Rectal smooth muscle tissue (tissue), 1 donor: Measurements from ENCODE around the gene TNRC6B.

ENCODE experiments used
- H3K27ac ChIP-seq: one replicate; pipeline ENCODE4 v1.7.0; 2013; ENCODE audit warnings: low read depth, low read length, inconsistent platforms
- H3K27me3 ChIP-seq: one replicate; pipeline ENCODE4 v1.7.0; 2013; ENCODE audit warnings: low read length; ENCODE audit not compliant: control insufficient read depth, insufficient read depth
- H3K36me3 ChIP-seq: one replicate; pipeline ENCODE4 v1.7.0; 2013; ENCODE audit warnings: low read length; ENCODE audit not compliant: control insufficient read depth, insufficient read depth
- H3K4me1 ChIP-seq: one replicate; pipeline ENCODE4 v1.7.0; 2013; ENCODE audit warnings: low read length; ENCODE audit not compliant: control insufficient read depth, insufficient read depth
- H3K4me3 ChIP-seq: one replicate; pipeline ENCODE4 v1.7.0; 2013; ENCODE audit warnings: low read length
- H3K9ac ChIP-seq: one replicate; pipeline ENCODE4 v1.7.0; 2013; ENCODE audit warnings: low read length

TNRC6B gene

GRCh38 chr22:40204321-40205116 is 26.8 kb downstream of the TNRC6B start:
- H3K27me3 ChIP-seq: no peaks in the 10 kb centered on the region
- H3K9ac ChIP-seq: no peak overlapping the region
- peak overlapping the region; percentile 56 for H3K27ac ChIP-seq
- H3K4me3 ChIP-seq: no peak overlapping the region
- no peaks in the 10 kb centered on the region for H3K36me3 ChIP-seq
- H3K4me1 ChIP-seq: peaks cover 39% of the 10 kb centered on the region

- Histone ChIP-seq H3K27me3 (no peaks in the 10 kb centered on the region), H3K4me3 (no peak overlapping the region), H3K9ac (no peak overlapping the region), H3K4me1 (peaks cover 39% of the 10 kb centered on the region), H3K27ac (no peak overlapping the region), H3K36me3 (no peaks in the 10 kb centered on the region)
Observed at GRCh38 chr22:40206561-40206960, 28.8 kb downstream of the TNRC6B start.

- H3K4me1 ChIP-seq: peaks cover 11% of the 10 kb centered on the region
- no peaks in the 10 kb centered on the region for H3K36me3 ChIP-seq
- no peak overlapping the region for H3K4me3 ChIP-seq
- no peak overlapping the region for H3K27ac ChIP-seq
- H3K27me3 ChIP-seq: no peaks in the 10 kb centered on the region
- no peak overlapping the region for H3K9ac ChIP-seq
Observed at GRCh38 chr22:40210818-40211217, 33.1 kb downstream of the TNRC6B start.

GRCh38 chr22:40211476-40212054 is 33.8 kb downstream of the TNRC6B start:
- no peaks in the 10 kb centered on the region for H3K27me3 ChIP-seq
- no peak overlapping the region for H3K27ac ChIP-seq
- H3K9ac ChIP-seq: no peak overlapping the region
- H3K36me3 ChIP-seq: no peaks in the 10 kb centered on the region
- peaks cover 11% of the 10 kb centered on the region for H3K4me1 ChIP-seq
- no peak overlapping the region for H3K4me3 ChIP-seq

- Histone ChIP-seq H3K36me3 (no peaks in the 10 kb centered on the region), H3K4me1 (peaks cover 11% of the 10 kb centered on the region), H3K27me3 (no peaks in the 10 kb centered on the region), H3K4me3 (no peak overlapping the region), H3K27ac (no peak overlapping the region), H3K9ac (no peak overlapping the region)
Observed at GRCh38 chr22:40212121-40212520, 34.4 kb downstream of the TNRC6B start.

GRCh38 chr22:40213478-40213877 is 35.8 kb downstream of the TNRC6B start:
- Histone ChIP-seq H3K27ac (no peak overlapping the region), H3K4me1 (peaks cover 9% of the 10 kb centered on the region), H3K36me3 (no peaks in the 10 kb centered on the region), H3K27me3 (no peaks in the 10 kb centered on the region), H3K4me3 (no peak overlapping the region), H3K9ac (no peak overlapping the region)

- peaks cover 12% of the 10 kb centered on the region for H3K4me1 ChIP-seq
- no peak overlapping the region for H3K9ac ChIP-seq
- H3K4me3 ChIP-seq: no peak overlapping the region
- no peak overlapping the region for H3K27ac ChIP-seq
- H3K27me3 ChIP-seq: no peaks in the 10 kb centered on the region
- H3K36me3 ChIP-seq: no peaks in the 10 kb centered on the region
Observed at GRCh38 chr22:40215266-40215665, 37.5 kb downstream of the TNRC6B start.

- no peaks in the 10 kb centered on the region for H3K27me3 ChIP-seq
- no peaks in the 10 kb centered on the region for H3K36me3 ChIP-seq
- H3K4me1 ChIP-seq: peaks cover 21% of the 10 kb centered on the region
Observed at GRCh38 chr22:40216041-40216756, 38.5 kb downstream of the TNRC6B start.

GRCh38 chr22:40218152-40218551 is 40.4 kb downstream of the TNRC6B start:
- Histone ChIP-seq H3K4me3 (no peak overlapping the region), H3K27ac (peak overlapping the region; percentile 76), H3K9ac (no peak overlapping the region), H3K36me3 (no peaks in the 10 kb centered on the region), H3K27me3 (no peaks in the 10 kb centered on the region), H3K4me1 (peaks cover 18% of the 10 kb centered on the region)

More at GRCh38 chr22:40216041-40216756, 38.5 kb downstream of the TNRC6B start:
- Histone ChIP-seq H3K4me3 (no peak overlapping the region), H3K27ac (no peak overlapping the region), H3K9ac (no peak overlapping the region)

- H3K4me3 ChIP-seq: no peak overlapping the region
- H3K27ac ChIP-seq: peak overlapping the region; percentile 76
- no peaks in the 10 kb centered on the region for H3K36me3 ChIP-seq
- H3K9ac ChIP-seq: no peak overlapping the region
- no peaks in the 10 kb centered on the region for H3K27me3 ChIP-seq
- peaks cover 15% of the 10 kb centered on the region for H3K4me1 ChIP-seq
Observed at GRCh38 chr22:40218723-40219294, 41.1 kb downstream of the TNRC6B start.

GRCh38 chr22:40220316-40221054 is 42.8 kb downstream of the TNRC6B start:
- Histone ChIP-seq H3K36me3 (no peaks in the 10 kb centered on the region), H3K27ac (peak overlapping the region; percentile 76)

GRCh38 chr22:40221055-40221414 is 43.3 kb downstream of the TNRC6B start:
- Histone ChIP-seq H3K4me1 (peaks cover 15% of the 10 kb centered on the region), H3K27ac (peak overlapping the region; percentile 76), H3K9ac (no peak overlapping the region), H3K27me3 (no peaks in the 10 kb centered on the region), H3K36me3 (no peaks in the 10 kb centered on the region), H3K4me3 (no peak overlapping the region)

More at GRCh38 chr22:40220316-40221054, 42.8 kb downstream of the TNRC6B start:
- no peaks in the 10 kb centered on the region for H3K27me3 ChIP-seq
- peaks cover 15% of the 10 kb centered on the region for H3K4me1 ChIP-seq
- H3K4me3 ChIP-seq: no peak overlapping the region
- no peak overlapping the region for H3K9ac ChIP-seq
